HG02610 (cell line): ENCODE measurements around the gene FRRS1.

ENCODE experiments used
- ATAC-seq: cut with Tn5 transposase; IDR thresholded peaks from one replicate; pipeline ENCODE4 v1.9.1; 2021; ENCODE audit warnings: mild to moderate bottlenecking, moderate library complexity; ENCODE audit not compliant: unreplicated experiment

The FRRS1 gene

DNA sequence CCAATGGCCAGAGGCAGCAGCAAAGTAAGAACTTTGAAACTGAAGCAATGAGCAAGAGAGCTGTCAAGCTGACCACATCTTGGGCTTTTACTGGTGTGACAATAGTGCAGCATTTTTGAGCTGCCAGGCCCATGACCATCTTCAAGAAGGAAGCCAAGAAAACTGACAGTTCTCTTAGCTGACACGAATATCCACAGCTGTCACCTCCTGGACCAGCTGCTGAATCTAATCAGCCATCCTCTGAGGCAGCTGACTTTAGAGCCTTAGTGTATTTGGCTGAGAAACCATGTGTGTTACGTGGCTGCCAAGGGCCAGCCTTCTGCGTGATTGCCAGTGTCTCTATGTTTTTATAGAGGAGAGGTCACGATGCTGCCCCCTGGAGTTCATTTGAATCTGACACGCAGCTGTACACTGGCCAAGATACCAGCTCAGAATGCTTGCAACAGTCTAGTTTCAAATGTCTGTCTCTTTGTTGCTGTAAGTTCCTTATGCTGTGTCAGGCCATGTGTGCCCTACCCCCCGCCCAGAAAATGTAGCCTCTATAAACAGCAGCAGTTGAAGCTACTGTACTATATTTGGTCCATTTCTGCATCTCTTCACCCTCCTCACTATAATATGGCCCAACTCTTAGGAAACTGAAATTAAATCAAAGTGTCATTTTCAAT is 80.8 kb downstream of the FRRS1 start:
- ATAC-seq, result peak; percentile 75

DNA sequence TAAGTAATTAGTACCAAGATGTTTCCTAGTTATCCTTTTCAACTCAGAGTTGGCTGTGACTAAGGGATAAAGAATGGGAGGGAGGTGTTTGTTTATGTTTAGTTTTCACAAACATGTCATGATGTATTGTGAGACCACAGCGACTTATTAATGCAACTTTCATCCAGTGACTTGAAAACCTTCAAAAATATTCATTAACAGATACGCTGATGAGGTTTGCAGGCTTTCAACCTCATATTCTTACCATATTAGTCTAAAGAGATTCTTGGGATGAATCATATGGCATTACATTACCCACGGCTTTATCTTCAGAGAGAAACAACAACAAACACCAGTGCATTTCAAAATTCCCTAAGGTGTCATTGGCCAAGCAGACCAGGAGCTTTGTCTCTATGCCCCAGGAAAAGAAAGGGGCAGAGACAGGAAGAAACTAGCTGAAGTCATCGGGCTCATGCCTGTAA is 84.1 kb downstream of the FRRS1 start:
- ATAC-seq, result no peak

DNA sequence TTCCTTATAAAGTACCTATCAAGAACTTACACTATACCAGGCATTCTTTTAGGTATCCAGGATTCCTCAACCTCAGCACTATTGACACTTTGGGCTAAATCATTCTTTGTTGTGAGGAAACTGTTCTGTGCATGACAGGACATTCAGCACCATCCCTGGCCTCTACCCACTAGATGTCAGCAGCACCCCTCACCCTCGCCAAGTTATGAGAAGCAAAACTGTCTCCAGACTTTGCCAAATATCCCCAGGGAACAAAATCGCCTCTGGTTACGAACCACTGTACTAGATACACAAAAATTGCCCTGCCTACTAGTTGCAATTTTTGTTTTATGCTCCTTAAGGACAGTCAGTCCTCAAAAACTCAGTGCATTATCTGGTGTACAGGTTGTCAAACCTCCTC is 84.9 kb downstream of the FRRS1 start:
- ATAC-seq, result no peak

DNA sequence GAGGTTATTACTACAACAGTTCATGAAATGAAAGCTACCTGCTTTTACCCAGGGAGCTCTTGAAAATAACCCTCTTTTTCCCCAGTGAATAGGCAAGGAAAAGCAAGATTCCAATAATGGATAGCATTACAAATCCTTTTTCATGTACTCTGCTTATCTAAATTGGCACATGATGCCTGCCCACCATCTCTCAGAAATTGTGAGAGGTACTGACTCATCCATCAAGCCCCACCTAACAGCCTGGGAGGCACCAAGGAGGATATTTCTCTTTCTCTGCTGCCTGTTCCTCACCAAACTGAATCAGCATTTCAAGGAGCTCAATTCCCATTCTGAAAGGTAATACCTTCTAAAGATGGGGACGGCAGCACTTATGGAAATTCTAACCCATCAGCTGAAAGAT is 86.2 kb downstream of the FRRS1 start:
- ATAC-seq, result no peak

DNA sequence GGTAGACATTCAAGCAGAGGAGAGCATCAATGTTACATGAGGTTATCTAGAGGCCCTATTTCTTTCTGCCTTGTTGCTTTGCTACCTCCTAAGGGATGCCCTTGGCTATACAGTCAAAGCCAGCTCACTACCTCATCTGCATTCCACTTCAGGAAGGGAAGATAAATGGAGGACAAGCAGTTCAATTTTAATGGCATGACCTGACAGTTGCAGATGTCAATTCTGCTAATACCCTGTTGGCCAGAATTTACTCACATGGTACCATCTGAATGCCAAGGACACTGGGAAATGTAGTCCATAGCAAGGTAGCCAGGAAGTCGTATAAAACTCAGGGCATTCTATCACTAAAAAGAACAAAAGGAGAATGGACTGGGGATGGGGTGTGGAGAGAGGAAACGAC is 89.0 kb downstream of the FRRS1 start:
- ATAC-seq, result no peak

DNA sequence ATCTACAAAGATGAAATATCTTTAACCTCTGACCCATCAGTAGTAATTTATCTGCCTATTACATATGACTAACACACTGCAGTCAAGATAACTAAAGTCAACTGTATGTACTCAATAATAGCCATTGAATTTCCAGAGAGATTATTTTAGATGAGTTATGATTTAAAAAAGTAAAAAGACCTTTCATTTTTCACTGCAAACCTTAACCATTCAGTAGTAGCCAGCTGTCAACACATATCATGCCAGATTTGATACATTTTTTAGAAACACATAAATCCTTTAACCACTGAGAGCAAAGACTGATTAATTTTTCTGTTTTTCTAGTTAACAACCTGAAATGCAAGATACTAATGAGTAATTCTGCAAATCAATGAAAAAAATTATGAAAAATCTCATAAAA is 89.6 kb downstream of the FRRS1 start:
- no peak for ATAC-seq

DNA sequence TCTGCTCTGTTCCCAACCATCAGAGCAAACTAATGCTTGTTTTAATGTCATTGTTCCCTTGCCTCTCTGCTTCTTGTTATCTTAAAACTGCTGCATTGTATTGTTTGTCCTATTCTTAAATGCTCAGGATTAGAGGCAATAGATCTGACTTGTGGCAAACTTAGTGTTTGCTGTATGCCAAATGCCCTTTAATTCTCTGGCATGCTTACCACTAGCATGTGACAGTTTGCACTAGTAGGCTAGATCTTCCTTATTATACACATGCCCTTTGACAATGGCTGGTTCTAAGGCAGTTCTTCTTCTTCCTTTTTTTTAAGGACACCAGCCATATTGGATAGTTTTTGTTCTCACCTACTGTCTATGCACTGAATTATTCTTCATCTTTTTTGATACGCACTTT is 90.4 kb downstream of the FRRS1 start:
- ATAC-seq, result no peak

DNA sequence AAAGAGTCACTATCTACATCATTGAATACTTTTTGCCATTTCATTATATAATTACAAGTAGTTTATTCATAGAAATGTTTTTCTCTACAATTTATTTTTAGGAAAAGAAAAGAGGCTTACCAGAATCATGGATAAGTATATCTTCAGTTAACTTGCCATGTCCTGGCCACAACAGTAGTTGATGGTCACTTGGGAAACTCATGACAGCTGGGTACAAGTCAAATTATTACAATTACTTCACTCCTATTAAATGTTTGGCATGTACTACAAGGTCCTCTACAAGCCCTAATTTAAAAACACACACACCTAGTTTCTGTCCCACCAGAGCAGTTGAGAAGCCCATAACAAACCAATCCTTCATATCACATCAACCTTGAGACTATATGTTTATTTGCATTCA is 91.1 kb downstream of the FRRS1 start:
- no peak for ATAC-seq

DNA sequence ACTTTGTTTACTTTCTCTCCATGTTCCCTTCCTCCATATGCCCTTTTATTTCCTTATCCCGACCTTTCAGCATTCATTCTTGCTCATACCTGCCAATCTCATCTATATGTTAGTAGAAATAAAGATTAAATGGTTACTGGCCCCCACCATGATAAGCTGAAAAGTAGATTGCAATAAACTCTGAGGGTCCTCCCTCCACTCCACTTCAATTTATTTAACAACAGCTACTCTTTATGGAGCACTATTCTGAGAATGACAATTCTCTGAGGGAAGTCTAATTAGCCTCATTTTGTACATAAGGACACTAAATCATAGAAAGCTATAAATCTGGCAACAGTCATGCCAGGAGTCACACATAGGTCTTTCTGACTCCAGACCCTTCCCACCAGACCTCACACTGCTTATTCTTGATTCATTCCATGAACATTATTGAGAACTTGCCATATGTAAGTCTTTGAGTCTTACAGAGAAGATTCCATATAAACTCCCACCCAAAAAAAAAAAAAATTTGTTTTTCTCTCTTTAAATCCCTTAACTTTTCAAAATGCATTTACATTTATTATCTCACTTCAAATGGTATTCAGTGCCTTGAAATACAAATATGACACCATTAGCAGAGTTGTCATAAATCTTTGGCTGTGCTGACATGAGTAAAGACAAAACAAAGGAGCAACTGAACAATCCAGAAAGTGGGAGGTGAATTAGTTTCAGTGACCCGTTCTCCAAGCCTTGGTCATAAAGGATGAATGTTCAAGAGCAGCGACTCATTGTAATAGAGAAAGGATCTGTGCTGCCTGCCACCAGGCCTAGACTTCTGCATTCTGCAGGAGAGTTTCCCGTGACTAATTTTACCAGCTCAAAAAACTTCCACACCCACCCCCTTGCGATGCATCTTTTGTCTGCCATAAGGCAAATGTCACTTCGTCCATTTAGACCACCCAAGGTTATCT is 92.0 kb downstream of the FRRS1 start:
- no peak for ATAC-seq

DNA sequence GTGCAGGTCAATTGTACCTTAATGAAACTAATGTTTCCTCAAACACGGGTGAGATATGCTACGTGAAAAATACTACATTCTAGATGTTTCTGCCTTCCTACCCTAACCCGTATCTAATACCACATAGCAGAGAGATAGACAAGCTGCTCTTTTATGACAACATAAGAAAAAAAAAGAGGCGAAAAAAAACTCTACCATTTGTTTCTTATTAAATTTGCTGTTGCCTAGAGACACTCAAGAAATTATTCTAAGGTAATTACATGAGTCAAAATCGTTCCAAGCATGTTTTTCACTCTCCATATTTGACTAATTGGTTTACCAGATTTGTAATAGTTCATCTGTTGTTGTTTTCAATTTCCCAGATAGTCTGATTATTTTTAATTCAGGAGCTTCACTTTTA is 93.1 kb downstream of the FRRS1 start:
- no peak for ATAC-seq

DNA sequence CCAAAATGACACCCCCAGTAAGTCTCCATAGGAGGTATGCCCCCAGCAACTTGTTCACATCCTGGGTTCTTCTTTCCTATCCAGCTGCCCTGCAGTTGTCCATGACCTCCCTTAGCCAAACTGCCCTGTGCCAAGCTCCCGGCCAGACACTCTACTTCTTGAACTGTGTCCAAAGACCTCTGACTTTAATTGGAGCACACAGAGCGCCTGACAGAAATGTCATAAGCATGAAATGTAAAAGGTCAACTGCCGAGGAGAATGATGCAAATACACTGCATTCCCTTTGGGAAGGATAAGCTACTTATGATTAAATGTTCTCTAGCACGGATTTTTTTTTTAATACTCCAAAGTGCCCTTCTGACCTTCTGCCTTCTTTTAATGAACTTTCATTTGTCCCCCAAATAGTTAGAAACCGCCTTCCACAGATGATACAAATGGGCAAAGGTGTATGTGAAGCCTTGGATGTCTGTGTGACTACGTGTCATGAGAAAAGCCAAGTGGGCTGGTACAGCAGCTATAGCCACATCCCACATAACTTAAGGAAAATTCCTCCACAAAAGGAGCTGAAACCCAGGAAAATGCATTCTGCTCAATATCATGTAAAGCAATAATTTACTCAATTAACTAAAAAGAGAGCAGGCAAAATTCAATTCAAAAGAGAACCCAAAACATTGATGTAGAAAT is 93.8 kb downstream of the FRRS1 start:
- no peak for ATAC-seq

DNA sequence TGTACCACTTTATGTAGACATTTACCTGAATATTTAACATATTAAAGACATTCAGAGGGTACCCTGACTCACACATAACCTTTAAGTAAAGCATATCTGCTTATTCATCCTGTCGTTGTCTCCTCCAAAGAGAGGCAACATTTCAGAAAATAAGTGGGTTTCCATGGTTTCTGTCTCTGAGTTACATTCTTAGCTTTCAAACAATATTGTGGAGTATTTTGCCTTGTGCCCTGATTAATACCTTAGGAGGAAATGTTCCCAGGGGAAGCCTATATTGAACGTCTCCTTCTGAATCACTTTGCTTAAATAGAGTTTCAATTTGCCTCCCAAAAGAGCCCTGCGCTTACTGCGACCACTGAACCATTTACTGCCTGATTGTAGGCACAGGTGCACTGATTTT is 94.4 kb downstream of the FRRS1 start:
- ATAC-seq, result no peak

DNA sequence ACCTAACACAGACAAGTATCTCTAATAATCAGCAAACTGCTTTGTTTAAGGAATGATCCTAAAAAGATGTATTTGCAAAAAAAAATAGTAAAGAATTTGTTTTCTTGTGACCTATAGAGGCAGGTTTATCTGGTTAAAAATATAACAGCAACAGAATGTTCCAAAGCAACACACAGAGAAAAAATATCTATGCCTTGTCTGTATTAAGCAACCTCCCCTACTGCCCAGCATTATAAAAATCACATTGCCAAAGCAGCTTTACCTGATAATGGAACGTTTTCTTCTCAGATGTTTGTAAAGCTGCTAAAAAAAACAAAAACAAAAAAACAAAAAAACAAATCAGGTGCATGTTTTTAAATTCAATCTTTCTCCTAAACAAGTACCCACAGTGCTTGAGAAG is 95.9 kb downstream of the FRRS1 start:
- no peak for ATAC-seq

DNA sequence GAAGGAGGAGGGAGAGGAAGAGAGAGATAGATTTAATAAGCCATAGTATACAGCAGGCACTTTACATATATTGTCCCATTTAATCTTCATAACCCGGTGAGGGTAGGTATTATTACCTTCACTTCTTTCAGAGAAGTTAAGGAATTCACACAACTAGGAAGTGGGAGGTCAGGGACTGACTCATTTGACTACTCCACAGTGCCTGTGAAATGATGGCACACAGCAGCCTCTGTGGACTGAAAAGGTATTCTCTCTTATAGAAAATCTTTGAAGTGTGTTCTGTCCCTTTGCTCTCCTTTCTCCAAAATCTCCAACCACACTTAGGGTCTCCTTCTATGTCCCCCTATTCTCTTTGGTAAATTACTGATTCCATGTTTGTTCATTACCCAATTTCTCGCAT is 96.6 kb downstream of the FRRS1 start:
- ATAC-seq, result no peak

DNA sequence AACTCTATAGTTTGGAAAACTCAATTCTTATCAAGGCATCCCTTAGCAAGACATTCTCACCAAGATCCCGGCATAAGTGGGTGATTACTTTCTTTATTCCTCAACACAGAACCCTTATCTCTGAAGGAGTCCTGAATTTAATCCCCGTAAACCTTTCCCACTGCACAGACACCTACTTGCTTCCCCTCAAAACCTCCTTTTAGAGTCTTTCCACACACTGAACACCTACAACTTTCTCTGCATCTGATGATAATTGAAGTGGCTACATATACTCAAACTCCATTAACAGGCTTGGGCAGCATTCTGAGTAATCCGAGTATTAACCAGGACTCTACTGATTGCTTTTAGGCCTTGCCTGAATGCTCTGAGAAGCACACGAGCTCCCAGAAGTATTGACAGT is 97.1 kb downstream of the FRRS1 start:
- no peak for ATAC-seq

DNA sequence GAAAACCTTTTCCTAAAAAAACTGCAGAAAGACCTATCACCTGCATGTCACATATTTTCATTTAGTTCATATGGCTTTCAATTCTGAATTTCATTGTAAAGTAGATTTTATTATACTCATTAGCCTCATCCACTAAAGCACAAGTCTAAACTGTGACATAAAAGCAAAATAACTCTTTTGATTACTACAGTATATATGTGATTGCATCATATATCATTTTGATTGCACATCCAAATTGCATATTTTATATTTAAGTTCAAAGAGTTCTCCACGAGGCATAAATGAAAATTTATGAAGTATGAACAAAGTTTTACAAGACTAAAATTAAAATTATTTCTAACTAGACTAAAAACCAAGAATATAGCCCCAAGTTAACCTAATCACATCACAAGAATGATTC is 101.2 kb downstream of the FRRS1 start:
- no peak for ATAC-seq

DNA sequence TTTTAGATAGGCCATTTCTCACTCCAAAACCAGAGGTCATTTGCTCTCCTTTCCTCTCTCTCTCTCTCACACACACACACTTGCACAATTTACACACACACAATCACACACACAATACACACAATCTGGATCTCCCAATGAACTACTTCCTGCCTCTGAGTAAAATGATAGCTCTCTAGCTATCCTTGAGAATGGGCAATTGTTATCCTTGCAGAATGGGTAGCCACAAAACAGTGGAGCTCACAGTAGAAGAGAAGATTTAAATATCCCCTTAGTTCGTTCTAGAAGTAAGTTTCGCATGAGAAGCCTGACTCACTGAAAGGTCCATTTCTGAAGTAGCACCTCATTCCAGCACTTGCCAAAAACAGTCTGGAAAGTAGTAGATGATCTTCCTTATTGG is 102.9 kb downstream of the FRRS1 start:
- ATAC-seq, result no peak

DNA sequence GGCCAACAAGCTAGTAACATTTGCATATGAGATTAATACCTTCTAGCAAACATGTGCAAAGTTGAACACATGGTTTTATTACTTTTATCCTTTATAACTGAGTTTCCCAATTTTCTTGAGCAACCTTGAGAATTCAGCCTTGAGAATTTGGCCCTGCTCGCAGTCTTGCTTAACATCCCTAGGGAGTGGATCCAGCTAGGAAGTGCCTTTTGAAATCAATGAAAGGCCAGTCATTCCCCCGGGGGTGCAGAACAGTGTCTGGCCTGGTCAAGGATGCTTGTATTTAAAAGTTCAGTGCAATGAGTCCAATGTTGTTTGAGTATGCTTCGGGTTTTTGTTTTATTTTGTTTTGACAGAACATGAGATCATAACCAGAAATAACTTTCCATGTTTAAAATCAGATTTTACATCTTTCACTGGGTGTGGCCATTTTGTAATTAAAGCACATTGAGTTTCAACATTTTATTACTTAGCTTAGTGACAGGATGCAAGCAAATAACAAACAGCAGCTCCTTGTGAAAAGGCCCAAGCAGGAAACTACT is 103.8 kb downstream of the FRRS1 start:
- ATAC-seq, result no peak

DNA sequence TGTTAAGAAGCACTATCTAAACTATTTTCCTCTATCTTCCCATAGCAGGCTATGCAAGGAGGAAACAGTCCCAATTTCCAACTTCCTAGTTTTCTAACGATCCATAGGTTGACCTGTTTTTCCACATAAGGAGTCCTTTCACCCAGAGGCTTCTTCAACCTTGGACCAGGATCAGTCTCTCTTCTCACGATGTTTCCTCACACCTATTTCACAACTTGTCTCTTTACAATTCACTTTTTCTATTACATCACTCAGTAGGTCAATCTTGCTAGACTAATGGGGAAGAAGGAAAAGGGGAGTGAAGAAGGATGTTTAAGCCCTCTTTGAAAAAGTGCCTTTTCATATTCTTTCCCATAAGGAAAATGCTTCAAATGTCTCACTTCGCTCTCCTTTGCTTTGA is 104.7 kb downstream of the FRRS1 start:
- no peak for ATAC-seq

DNA sequence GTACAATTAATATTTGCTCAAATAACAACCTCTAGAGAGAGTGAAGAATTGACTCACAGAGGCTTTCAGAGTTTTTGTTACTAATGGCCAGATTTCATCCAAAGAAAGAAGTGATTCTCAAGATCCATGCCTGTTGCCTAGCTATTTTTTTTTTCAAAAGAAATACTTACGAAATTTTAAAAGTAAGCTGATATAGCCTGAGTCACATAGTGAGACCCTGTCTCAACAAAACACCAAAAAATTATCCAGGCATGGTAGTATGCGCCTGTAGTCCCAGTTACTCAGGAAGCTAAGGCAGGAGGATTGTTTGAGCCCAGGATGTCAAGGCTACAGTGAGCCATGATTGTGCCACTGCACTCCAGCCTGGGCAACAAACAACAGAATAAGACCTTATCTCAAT is 105.9 kb downstream of the FRRS1 start:
- no peak for ATAC-seq

DNA sequence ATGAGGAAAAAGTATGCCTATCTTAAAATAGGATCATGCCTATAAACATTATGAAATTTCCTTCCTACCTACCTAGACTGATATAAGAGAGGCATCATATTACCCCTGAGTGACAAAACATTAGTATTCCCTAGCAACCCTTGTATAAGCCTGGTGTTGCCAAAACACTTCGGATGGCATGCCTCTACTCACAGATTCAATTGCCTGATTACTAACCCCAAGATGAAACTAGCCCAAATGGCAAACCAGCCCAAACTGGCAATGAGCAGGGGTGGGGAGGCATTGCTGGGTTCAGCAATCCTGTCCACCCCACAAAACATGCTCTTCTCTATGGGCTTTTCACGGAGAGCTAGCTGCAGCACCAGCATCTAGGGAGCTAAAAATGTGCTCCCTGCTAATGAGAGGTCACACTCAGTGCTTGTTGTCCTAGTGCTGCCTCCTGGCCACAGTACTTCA is 106.7 kb downstream of the FRRS1 start:
- no peak for ATAC-seq
